ENCODE results near the gene ALG12. TPM values are rescaled to one million over a fixed set of nuclear protein-coding genes. Genes with fewer than 3 reads are reported as not detected.

ALG12 gene
- total RNA-seq, 1 experiment from 2014 or later: 16.6 TPM

GRCh38 chr22:49960159-49961004 lies 42.1 kb upstream of the ALG12 start, which contains the start of gene PIM3:
Gene PIM3, plus strand, starts transcription at chr22:49960772. Its CDS starts 176 bp downstream, at chr22:49960948.
- TF ChIP-seq SRF (IDR thresholded peaks at IDR 0.05; ENCODE audit: low read depth): no peak
- no peak for TF ChIP-seq SIN3A (IDR thresholded peaks at IDR 0.05; ENCODE audit: low read depth)
- peak; percentile 92; the same call in 1 of the 2 replicates for TF ChIP-seq MAX (IDR thresholded peaks at IDR 0.05)
- TF ChIP-seq POLR2AphosphoS5 (IDR thresholded peaks at IDR 0.05; ENCODE audit: low read depth, low read length): peak; percentile 90
- TF ChIP-seq CTCF (IDR thresholded peaks at IDR 0.05 in 2 of 3, conservative IDR thresholded peaks at IDR 0.05 in 1 of 3; ENCODE audit: borderline replicate concordance in 1 of 3, insufficient read depth in 1 of 3, low read depth in 2 of 3, low read length in 2 of 3): no peak
- TF ChIP-seq ZFX (IDR thresholded peaks at IDR 0.05): peak; percentile 83
- peak; percentile 53 for TF ChIP-seq YY1 (IDR thresholded peaks at IDR 0.05; ENCODE audit: extremely low read depth, insufficient replicate concordance, low read depth, low read length)
- no peak for TF ChIP-seq EZH2phosphoT487 (IDR thresholded peaks at IDR 0.05; ENCODE audit: borderline replicate concordance)
- TF ChIP-seq ELF1 (IDR thresholded peaks at IDR 0.05; ENCODE audit: borderline replicate concordance, low read depth): no peak
- no peak for TF ChIP-seq EGR1 (IDR thresholded peaks at IDR 0.05; ENCODE audit: low read depth)
- TF ChIP-seq TCF7L2 (IDR thresholded peaks at IDR 0.05; ENCODE audit: borderline replicate concordance, extremely low read depth, insufficient read depth, insufficient read length): peak; percentile 43
- no peak for TF ChIP-seq ZBTB33 (IDR thresholded peaks at IDR 0.05; ENCODE audit: extremely low read depth, insufficient replicate concordance, low read length)
- peak; percentile 96 for TF ChIP-seq POLR2A (IDR thresholded peaks at IDR 0.05; ENCODE audit: borderline replicate concordance, extremely low read depth, insufficient read depth, insufficient read length)
- TF ChIP-seq SP1 (IDR thresholded peaks at IDR 0.05; ENCODE audit: low read depth): peak; percentile 29; the same call in 1 of the 2 replicates
- peaks cover 16% of the 10 kb centered on the region; the same call in 1 of the 2 replicates for H4K20me1 ChIP-seq (ENCODE audit: insufficient read depth)
- H3K27me3 ChIP-seq (ENCODE audit: insufficient read depth, low read length): no peaks in the 10 kb centered on the region
- H3K4me1 ChIP-seq (ENCODE audit: control insufficient read depth in 1 of 2, insufficient read depth in 2 of 2, low read length in 2 of 2): peaks cover 25 to 49% of the 10 kb centered on the region in 2 experiments
- peaks cover 45% of the 10 kb centered on the region for H3K79me2 ChIP-seq (ENCODE audit: insufficient read depth, low read length)
- peak; percentile 93 for DNase-seq (ENCODE audit: low read depth, low spot score)
- H3K36me3 ChIP-seq (ENCODE audit: control insufficient read depth in 1 of 2, insufficient read depth in 2 of 2, low read length in 2 of 2): peaks cover 18 to 34% of the 10 kb centered on the region in 2 experiments; a peak in 3 of 4 replicates
- ChIA-PET POLR2A (interaction anchor here (0.8 to 1.5 kb wide), 3 partner anchors 9 to 24 kb away, joined by 3 read pairs; no protein-coding TSS in a partner anchor), RAD21 (ENCODE audit: low non-redundant PET in 1 of 2, low total read pairs in 2 of 2, uncharacterized antibody in 2 of 2, unreplicated experiment in 2 of 2) (no interaction called here), CTCF (interaction anchor here (1.4 kb wide), 1 partner anchor 27 kb away, joined by 3 read pairs; no protein-coding TSS in a partner anchor)
- peak within 1 kb of the TSS; percentile 95 for H3K27ac ChIP-seq (ENCODE audit: low read depth, low read length)
- no TSS peak for BruUV-seq (replicated peaks)
- H3K4me2 ChIP-seq (ENCODE audit: low read length): peak within 1 kb of the TSS; percentile 100
- H3K4me3 ChIP-seq (replicated peaks in 1 of 2; ENCODE audit: low read depth in 1 of 2, low read length in 2 of 2): peak within 1 kb of the TSS; percentile 82 to 95
- intact Hi-C loops (cut with micrococcal nuclease): no loop called here
- no peaks in the 10 kb centered on the region for H3K9me2 ChIP-seq (ENCODE audit: insufficient read depth)
- peak; percentile 86 for ATAC-seq
- no peak within 1 kb of the TSS for H2AFZ ChIP-seq (ENCODE audit: low read depth, low read length, poor library complexity, severe bottlenecking)
- H3K9me3 ChIP-seq (ENCODE audit: control insufficient read depth in 1 of 2, insufficient read depth in 1 of 2, low read depth in 1 of 2, low read length in 2 of 2): no peaks in the 10 kb centered on the region
- peak within 1 kb of the TSS; percentile 94 for H3K9ac ChIP-seq (ENCODE audit: low read length)
